ENCODE measurements around the gene MUL1. TPM values are rescaled to one million over a fixed set of nuclear protein-coding genes. Genes with fewer than 3 reads are reported as not detected.

The MUL1 gene
- total RNA-seq, 1 experiment from 2014 or later = 21.9 TPM

DNA sequence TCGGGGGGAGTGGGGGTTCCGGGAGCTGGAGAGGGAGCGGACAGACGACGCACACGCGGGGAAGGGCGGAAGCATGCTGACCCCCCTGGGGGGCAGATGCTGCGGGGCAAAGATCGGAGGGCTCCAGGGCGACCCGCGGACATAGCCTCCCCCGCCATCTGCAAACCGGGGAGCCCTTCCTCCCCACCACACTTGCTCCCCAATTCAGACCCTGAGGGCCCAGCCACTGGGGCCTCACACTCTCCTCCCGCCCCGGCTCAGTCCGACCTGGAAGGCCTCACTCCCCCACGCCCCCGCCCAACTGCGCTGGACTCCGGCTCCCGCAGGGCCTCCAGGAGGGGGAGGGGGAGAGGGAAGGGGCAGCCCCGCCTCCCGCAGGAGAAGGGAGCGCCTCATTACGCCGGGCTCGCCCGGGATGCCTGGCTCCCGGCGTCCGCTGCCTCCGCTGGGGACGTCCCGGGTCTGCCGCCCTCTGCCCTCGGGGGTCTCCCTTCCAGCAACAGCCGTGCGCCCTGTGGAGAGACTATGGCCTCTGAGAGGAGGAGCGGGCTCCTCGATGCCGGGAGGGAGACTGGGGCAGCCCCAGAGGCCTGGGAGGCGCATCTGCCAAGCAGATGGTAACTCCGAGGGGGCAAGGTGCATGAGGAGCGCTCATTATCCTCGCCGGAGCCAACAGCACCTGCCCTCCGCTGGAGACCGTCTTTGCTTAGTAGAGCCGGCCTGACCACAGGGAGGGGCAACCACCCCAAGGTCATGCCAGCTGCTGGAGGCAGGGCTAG, 21.3 kb downstream of the MUL1 start (continued):
- TF ChIP-seq, protein P1, sequence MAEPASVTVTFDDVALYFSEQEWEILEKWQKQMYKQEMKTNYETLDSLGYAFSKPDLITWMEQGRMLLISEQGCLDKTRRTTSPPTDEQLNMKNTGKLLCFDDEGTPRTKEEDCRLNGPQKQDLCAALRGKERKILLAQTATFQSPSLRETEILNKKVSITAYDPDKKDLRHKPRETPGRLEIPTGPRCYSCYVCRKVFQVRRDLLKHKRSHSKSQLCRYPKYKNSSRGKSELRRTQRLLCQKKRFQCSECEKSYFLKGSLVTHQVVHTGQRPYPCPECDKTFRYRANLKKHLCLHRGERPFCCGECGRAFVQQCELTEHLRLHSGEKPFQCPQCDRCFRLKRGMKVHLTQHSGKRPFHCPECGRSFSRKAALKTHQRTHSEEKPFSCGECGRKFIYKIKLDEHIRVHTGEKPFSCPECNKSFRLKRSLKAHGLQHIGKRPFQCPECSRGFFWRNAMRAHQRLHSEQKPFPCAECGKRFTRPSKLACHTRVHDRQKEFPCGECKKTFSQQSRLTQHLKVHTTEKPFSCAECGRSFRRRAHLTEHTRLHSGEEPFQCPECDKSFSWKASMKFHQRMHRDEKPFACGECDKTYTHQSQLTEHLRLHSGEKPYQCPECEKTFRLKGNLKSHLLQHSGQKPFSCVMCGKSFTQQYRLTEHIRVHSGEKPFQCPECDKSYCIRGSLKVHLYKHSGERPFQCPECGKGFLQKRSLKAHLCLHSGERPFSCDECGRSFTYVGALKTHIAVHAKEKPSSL (CRISPR knock-in tag; conservative IDR thresholded peaks at IDR 0.05) = no peak
- TF ChIP-seq NFATC4 (CRISPR knock-in tag; IDR thresholded peaks at IDR 0.05) (no peak), SMAD4 (CRISPR knock-in tag; IDR thresholded peaks at IDR 0.05) (no peak), TCF7 (CRISPR knock-in tag; IDR thresholded peaks at IDR 0.05; ENCODE audit: low read depth) (no peak), SP1 (CRISPR knock-in tag; conservative IDR thresholded peaks at IDR 0.05) (0 out of 2 replicates have a peak, but pooled peaks have one; percentile 24), HMGA2 (CRISPR knock-in tag; IDR thresholded peaks at IDR 0.05) (no peak), ESRRA (CRISPR knock-in tag; IDR thresholded peaks at IDR 0.05; ENCODE audit: borderline replicate concordance) (peak; percentile 32; the same call in 1 of the 2 replicates), PRRX2 (CRISPR knock-in tag; IDR thresholded peaks at IDR 0.05) (no peak), NR3C1 (CRISPR knock-in tag; conservative IDR thresholded peaks at IDR 0.05; ENCODE audit: low read depth) (no peak), GRHL2 (CRISPR knock-in tag; IDR thresholded peaks at IDR 0.05; ENCODE audit: insufficient replicate concordance, severe bottlenecking) (no peak), ZNF138 (CRISPR knock-in tag; conservative IDR thresholded peaks at IDR 0.05) (no peak), ETV6 (CRISPR knock-in tag; IDR thresholded peaks at IDR 0.05) (0 out of 2 replicates have a peak, but pooled peaks have one; percentile 17)
- TF ChIP-seq, protein P2, sequence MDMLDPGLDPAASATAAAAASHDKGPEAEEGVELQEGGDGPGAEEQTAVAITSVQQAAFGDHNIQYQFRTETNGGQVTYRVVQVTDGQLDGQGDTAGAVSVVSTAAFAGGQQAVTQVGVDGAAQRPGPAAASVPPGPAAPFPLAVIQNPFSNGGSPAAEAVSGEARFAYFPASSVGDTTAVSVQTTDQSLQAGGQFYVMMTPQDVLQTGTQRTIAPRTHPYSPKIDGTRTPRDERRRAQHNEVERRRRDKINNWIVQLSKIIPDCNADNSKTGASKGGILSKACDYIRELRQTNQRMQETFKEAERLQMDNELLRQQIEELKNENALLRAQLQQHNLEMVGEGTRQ (CRISPR knock-in tag; IDR thresholded peaks at IDR 0.05) = no peak
- TF ChIP-seq, protein P3, sequence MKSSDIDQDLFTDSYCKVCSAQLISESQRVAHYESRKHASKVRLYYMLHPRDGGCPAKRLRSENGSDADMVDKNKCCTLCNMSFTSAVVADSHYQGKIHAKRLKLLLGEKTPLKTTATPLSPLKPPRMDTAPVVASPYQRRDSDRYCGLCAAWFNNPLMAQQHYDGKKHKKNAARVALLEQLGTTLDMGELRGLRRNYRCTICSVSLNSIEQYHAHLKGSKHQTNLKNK (CRISPR knock-in tag; IDR thresholded peaks at IDR 0.05) = no peak
- TF ChIP-seq, protein P4, sequence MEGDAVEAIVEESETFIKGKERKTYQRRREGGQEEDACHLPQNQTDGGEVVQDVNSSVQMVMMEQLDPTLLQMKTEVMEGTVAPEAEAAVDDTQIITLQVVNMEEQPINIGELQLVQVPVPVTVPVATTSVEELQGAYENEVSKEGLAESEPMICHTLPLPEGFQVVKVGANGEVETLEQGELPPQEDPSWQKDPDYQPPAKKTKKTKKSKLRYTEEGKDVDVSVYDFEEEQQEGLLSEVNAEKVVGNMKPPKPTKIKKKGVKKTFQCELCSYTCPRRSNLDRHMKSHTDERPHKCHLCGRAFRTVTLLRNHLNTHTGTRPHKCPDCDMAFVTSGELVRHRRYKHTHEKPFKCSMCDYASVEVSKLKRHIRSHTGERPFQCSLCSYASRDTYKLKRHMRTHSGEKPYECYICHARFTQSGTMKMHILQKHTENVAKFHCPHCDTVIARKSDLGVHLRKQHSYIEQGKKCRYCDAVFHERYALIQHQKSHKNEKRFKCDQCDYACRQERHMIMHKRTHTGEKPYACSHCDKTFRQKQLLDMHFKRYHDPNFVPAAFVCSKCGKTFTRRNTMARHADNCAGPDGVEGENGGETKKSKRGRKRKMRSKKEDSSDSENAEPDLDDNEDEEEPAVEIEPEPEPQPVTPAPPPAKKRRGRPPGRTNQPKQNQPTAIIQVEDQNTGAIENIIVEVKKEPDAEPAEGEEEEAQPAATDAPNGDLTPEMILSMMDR (IDR thresholded peaks at IDR 0.05) = no peak
- TF ChIP-seq, protein P5, sequence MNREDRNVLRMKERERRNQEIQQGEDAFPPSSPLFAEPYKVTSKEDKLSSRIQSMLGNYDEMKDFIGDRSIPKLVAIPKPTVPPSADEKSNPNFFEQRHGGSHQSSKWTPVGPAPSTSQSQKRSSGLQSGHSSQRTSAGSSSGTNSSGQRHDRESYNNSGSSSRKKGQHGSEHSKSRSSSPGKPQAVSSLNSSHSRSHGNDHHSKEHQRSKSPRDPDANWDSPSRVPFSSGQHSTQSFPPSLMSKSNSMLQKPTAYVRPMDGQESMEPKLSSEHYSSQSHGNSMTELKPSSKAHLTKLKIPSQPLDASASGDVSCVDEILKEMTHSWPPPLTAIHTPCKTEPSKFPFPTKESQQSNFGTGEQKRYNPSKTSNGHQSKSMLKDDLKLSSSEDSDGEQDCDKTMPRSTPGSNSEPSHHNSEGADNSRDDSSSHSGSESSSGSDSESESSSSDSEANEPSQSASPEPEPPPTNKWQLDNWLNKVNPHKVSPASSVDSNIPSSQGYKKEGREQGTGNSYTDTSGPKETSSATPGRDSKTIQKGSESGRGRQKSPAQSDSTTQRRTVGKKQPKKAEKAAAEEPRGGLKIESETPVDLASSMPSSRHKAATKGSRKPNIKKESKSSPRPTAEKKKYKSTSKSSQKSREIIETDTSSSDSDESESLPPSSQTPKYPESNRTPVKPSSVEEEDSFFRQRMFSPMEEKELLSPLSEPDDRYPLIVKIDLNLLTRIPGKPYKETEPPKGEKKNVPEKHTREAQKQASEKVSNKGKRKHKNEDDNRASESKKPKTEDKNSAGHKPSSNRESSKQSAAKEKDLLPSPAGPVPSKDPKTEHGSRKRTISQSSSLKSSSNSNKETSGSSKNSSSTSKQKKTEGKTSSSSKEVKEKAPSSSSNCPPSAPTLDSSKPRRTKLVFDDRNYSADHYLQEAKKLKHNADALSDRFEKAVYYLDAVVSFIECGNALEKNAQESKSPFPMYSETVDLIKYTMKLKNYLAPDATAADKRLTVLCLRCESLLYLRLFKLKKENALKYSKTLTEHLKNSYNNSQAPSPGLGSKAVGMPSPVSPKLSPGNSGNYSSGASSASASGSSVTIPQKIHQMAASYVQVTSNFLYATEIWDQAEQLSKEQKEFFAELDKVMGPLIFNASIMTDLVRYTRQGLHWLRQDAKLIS (CRISPR knock-in tag; IDR thresholded peaks at IDR 0.05; ENCODE audit: borderline replicate concordance) = no peak
- TF ChIP-seq, protein P6, sequence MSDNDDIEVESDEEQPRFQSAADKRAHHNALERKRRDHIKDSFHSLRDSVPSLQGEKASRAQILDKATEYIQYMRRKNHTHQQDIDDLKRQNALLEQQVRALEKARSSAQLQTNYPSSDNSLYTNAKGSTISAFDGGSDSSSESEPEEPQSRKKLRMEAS (CRISPR knock-in tag; IDR thresholded peaks at IDR 0.05) = no peak; the same call in 1 of the 2 replicates
- TF ChIP-seq, protein P7, sequence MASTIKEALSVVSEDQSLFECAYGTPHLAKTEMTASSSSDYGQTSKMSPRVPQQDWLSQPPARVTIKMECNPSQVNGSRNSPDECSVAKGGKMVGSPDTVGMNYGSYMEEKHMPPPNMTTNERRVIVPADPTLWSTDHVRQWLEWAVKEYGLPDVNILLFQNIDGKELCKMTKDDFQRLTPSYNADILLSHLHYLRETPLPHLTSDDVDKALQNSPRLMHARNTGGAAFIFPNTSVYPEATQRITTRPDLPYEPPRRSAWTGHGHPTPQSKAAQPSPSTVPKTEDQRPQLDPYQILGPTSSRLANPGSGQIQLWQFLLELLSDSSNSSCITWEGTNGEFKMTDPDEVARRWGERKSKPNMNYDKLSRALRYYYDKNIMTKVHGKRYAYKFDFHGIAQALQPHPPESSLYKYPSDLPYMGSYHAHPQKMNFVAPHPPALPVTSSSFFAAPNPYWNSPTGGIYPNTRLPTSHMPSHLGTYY (CRISPR knock-in tag; IDR thresholded peaks at IDR 0.05) = no peak
- TF ChIP-seq, protein P8, sequence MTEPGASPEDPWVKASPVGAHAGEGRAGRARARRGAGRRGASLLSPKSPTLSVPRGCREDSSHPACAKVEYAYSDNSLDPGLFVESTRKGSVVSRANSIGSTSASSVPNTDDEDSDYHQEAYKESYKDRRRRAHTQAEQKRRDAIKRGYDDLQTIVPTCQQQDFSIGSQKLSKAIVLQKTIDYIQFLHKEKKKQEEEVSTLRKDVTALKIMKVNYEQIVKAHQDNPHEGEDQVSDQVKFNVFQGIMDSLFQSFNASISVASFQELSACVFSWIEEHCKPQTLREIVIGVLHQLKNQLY (CRISPR knock-in tag; IDR thresholded peaks at IDR 0.05) = no peak
- TF ChIP-seq, protein P9, sequence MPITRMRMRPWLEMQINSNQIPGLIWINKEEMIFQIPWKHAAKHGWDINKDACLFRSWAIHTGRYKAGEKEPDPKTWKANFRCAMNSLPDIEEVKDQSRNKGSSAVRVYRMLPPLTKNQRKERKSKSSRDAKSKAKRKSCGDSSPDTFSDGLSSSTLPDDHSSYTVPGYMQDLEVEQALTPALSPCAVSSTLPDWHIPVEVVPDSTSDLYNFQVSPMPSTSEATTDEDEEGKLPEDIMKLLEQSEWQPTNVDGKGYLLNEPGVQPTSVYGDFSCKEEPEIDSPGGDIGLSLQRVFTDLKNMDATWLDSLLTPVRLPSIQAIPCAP (CRISPR knock-in tag; IDR thresholded peaks at IDR 0.05) = peak; percentile 77; the same call in 1 of the 2 replicates
- TF ChIP-seq, protein P10, sequence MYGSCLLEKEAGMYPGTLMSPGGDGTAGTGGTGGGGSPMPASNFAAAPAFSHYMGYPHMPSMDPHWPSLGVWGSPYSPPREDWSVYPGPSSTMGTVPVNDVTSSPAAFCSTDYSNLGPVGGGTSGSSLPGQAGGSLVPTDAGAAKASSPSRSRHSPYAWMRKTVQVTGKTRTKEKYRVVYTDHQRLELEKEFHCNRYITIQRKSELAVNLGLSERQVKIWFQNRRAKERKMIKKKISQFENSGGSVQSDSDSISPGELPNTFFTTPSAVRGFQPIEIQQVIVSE (CRISPR knock-in tag; IDR thresholded peaks at IDR 0.05; ENCODE audit: borderline replicate concordance) = no peak
- TF ChIP-seq, protein P11, sequence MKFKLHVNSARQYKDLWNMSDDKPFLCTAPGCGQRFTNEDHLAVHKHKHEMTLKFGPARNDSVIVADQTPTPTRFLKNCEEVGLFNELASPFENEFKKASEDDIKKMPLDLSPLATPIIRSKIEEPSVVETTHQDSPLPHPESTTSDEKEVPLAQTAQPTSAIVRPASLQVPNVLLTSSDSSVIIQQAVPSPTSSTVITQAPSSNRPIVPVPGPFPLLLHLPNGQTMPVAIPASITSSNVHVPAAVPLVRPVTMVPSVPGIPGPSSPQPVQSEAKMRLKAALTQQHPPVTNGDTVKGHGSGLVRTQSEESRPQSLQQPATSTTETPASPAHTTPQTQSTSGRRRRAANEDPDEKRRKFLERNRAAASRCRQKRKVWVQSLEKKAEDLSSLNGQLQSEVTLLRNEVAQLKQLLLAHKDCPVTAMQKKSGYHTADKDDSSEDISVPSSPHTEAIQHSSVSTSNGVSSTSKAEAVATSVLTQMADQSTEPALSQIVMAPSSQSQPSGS (CRISPR knock-in tag; IDR thresholded peaks at IDR 0.05; ENCODE audit: borderline replicate concordance, low read depth) = no peak

Data from WTC11 (cell line).